ENCODE data around the gene NGF.

DNA sequence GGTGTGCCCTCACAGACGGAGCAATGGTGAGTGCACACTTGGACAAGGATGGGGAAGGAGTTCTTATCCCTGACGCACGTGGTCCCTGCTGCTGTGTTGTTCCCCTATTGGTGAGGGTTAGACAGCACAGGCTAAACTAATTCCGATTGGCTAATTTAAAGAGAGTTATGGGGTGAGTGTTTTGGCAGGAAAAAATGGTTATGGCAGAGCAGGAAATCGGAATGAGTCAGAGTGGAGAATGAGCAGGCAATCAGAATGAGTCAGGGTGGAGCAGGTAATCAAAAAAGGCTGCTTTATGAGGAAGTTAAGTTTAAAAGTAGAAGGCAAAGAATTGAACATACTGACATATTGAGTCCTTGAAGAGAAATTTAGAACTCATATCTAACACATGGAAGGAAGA lies 100.5 kb downstream of the NGF start:
- TF ChIP-seq, protein P1, sequence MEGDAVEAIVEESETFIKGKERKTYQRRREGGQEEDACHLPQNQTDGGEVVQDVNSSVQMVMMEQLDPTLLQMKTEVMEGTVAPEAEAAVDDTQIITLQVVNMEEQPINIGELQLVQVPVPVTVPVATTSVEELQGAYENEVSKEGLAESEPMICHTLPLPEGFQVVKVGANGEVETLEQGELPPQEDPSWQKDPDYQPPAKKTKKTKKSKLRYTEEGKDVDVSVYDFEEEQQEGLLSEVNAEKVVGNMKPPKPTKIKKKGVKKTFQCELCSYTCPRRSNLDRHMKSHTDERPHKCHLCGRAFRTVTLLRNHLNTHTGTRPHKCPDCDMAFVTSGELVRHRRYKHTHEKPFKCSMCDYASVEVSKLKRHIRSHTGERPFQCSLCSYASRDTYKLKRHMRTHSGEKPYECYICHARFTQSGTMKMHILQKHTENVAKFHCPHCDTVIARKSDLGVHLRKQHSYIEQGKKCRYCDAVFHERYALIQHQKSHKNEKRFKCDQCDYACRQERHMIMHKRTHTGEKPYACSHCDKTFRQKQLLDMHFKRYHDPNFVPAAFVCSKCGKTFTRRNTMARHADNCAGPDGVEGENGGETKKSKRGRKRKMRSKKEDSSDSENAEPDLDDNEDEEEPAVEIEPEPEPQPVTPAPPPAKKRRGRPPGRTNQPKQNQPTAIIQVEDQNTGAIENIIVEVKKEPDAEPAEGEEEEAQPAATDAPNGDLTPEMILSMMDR (conservative IDR thresholded peaks at IDR 0.05) = no peak
- no peak for TF ChIP-seq ZFX (IDR thresholded peaks at IDR 0.05)
